HG02678 (cell line): ENCODE data around the gene PPP1R27.
"Not testable (repeated sequence)": the region's sequence is repeated elsewhere in the genome, so short reads cannot be mapped to it uniquely, and the experiment has no call there.

ENCODE experiments used
- ATAC-seq: cut with Tn5 transposase; IDR thresholded peaks from one replicate; pipeline ENCODE4 v1.9.1; 2021; ENCODE audit warnings: mild to moderate bottlenecking, moderate library complexity; ENCODE audit not compliant: unreplicated experiment

The PPP1R27 gene

GRCh38 chr17:81842725-81843504, 8.1 kb upstream of the PPP1R27 start:
- ATAC-seq: no peak

- no peak for ATAC-seq
Measured at GRCh38 chr17:81842378-81842724, 7.5 kb upstream of the PPP1R27 start.

GRCh38 chr17:81841866-81842265, 7.0 kb upstream of the PPP1R27 start:
- ATAC-seq: no peak

GRCh38 chr17:81840826-81841778, 6.3 kb upstream of the PPP1R27 start:
- no peak for ATAC-seq

- ATAC-seq: not testable (repeated sequence)
Measured at GRCh38 chr17:81840059-81840458, 5.2 kb upstream of the PPP1R27 start.

- no peak for ATAC-seq
Measured at GRCh38 chr17:81839301-81839700, 4.5 kb upstream of the PPP1R27 start.

- no peak for ATAC-seq
Measured at GRCh38 chr17:81838753-81839255, 4.0 kb upstream of the PPP1R27 start.

- no peak for ATAC-seq
Measured at GRCh38 chr17:81837641-81838040, 2.8 kb upstream of the PPP1R27 start.

- ATAC-seq: no peak
Measured at GRCh38 chr17:81833921-81834830, 674 bp downstream of the PPP1R27 start.

- peak; percentile 83 for ATAC-seq
Measured at GRCh38 chr17:81833160-81833920, 1.5 kb downstream of the PPP1R27 start, which contains the start of gene MCRIP1. MCRIP1 (minus strand) TSS chr17:81833291; CDS start chr17:81824506, 8,785 bp downstream.

- peak; percentile 9 for ATAC-seq
Measured at GRCh38 chr17:81832608-81833159, 2.2 kb downstream of the PPP1R27 start.

GRCh38 chr17:81831957-81832607, 2.8 kb downstream of the PPP1R27 start:
- ATAC-seq: no peak

GRCh38 chr17:81831563-81831956, 3.3 kb downstream of the PPP1R27 start:
- no peak for ATAC-seq

- ATAC-seq: no peak
Measured at GRCh38 chr17:81829858-81830257, 5.0 kb downstream of the PPP1R27 start.

- no peak for ATAC-seq
Measured at GRCh38 chr17:81828656-81829055, 6.2 kb downstream of the PPP1R27 start.

GRCh38 chr17:81825841-81826466, 8.9 kb downstream of the PPP1R27 start:
- ATAC-seq: no peak

GRCh38 chr17:81824595-81824994, 10.3 kb downstream of the PPP1R27 start:
- ATAC-seq: no peak

GRCh38 chr17:81823820-81824550, 10.9 kb downstream of the PPP1R27 start:
- no peak for ATAC-seq
